NCI-H128 (cell line): ENCODE results near the gene FAM227A.
"Not testable (repeated sequence)": the region's sequence is repeated elsewhere in the genome, so short reads cannot be mapped to it uniquely, and the experiment has no call there.

Source experiments
- DNase-seq: peaks from one replicate; lab custom pipeline; 2025; ENCODE audit not compliant: unreplicated experiment; lab: John Stamatoyannopoulos, UW

FAM227A gene

GRCh38 chr22:38674888-38675287 lies 18.7 kb upstream of the FAM227A start:
- no peak for DNase-seq

- no peak for DNase-seq
Observed at GRCh38 chr22:38657045-38657909, 1.1 kb upstream of the FAM227A start.

- DNase-seq = no peak
Observed at GRCh38 chr22:38655519-38656255, 505 bp downstream of the FAM227A start.

GRCh38 chr22:38653741-38654140 lies 2.5 kb downstream of the FAM227A start:
- no peak for DNase-seq

GRCh38 chr22:38652859-38653258 lies 3.3 kb downstream of the FAM227A start:
- DNase-seq = no peak

- no peak for DNase-seq
Observed at GRCh38 chr22:38649841-38650522, 6.2 kb downstream of the FAM227A start.

GRCh38 chr22:38645430-38645829 lies 10.8 kb downstream of the FAM227A start:
- DNase-seq = no peak

- not testable (repeated sequence) for DNase-seq
Observed at GRCh38 chr22:38644245-38644644, 11.9 kb downstream of the FAM227A start.

- DNase-seq = no peak
Observed at GRCh38 chr22:38641476-38642040, 14.6 kb downstream of the FAM227A start.

GRCh38 chr22:38638728-38639127 lies 17.5 kb downstream of the FAM227A start:
- no peak for DNase-seq

GRCh38 chr22:38638216-38638615 lies 18.0 kb downstream of the FAM227A start:
- DNase-seq = no peak

GRCh38 chr22:38632528-38632927 lies 23.7 kb downstream of the FAM227A start:
- DNase-seq = no peak

GRCh38 chr22:38631724-38632123 lies 24.5 kb downstream of the FAM227A start:
- DNase-seq = no peak

- no peak for DNase-seq
Observed at GRCh38 chr22:38629108-38629507, 27.1 kb downstream of the FAM227A start.

GRCh38 chr22:38628444-38628843 lies 27.7 kb downstream of the FAM227A start:
- DNase-seq = no peak

GRCh38 chr22:38623351-38623750 lies 32.8 kb downstream of the FAM227A start:
- DNase-seq = no peak

GRCh38 chr22:38618682-38619081 lies 37.5 kb downstream of the FAM227A start:
- no peak for DNase-seq

- no peak for DNase-seq
Observed at GRCh38 chr22:38618258-38618657, 37.9 kb downstream of the FAM227A start.

- DNase-seq = not testable (repeated sequence)
Observed at GRCh38 chr22:38615064-38615405, 41.2 kb downstream of the FAM227A start.

- DNase-seq = no peak
Observed at GRCh38 chr22:38614332-38615063, 41.7 kb downstream of the FAM227A start.

- DNase-seq = no peak
Observed at GRCh38 chr22:38613588-38613987, 42.6 kb downstream of the FAM227A start.
